Ishikawa (cell line): Measurements from ENCODE around the gene MAX.

Experiments
- EP300 ChIP-seq: IDR thresholded peaks from 2 replicates; pipeline ENCODE4 v1.6.1; 2012; ENCODE audit warnings: borderline replicate concordance
- FOXM1 ChIP-seq: IDR thresholded peaks from 2 replicates; pipeline ENCODE4 v1.6.1; 2012; ENCODE audit warnings: low read depth, borderline replicate concordance
- MAX ChIP-seq: IDR thresholded peaks from 2 replicates; pipeline ENCODE4 v1.6.1; 2012
- TAF1 ChIP-seq: IDR thresholded peaks from 2 replicates; pipeline ENCODE4 v1.6.1; 2012; ENCODE audit warnings: low read depth, mild to moderate bottlenecking

- TF ChIP-seq EP300: no peak
- TF ChIP-seq MAX: no peak
- no peak for TF ChIP-seq TAF1
- TF ChIP-seq FOXM1: no peak
Measured at GRCh38 chr14:65042296-65042695, 60.0 kb downstream of the MAX start.
